ENCODE measurements around the gene OGFR. TPM values are rescaled to one million over a fixed set of nuclear protein-coding genes. Genes with fewer than 3 reads are reported as not detected.

Gene OGFR
- total RNA-seq, 1 experiment from 2014 or later = 31.0 TPM

DNA sequence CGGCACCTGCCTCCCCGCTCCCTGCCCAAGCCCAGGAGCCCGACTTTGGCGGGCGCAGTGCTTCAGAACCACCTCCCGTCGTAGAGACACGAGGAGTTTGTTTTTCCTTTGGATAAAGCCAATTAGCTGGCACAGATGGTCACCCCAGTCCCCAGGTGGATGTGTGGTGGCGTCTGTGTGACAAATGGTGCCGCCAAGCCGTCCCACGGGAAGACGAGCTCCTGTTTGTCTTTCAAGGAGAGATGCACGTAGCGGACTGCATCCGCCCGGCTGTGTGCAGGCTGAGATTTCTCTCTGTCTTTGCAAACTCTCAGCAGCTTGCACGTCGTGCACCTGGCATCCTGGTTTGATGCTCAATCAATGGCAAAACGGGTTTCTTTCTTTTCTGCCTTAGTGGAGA is 24.4 kb upstream of the OGFR start:
- DNase-seq (ENCODE audit: unreplicated experiment) = no peak
- ChIA-PET CTCF (interaction anchor here (0.7 to 5.5 kb wide), 2 partner anchors 11 to 170 kb away, joined by 3 to 43 read pairs; no protein-coding TSS in a partner anchor), POLR2A (interaction anchor here (1.5 to 2.0 kb wide), 2 partner anchors 11 to 76 kb away, joined by 5 to 7 read pairs; no protein-coding TSS in a partner anchor)
- no TSS peak for BruUV-seq (replicated peaks)
- intact Hi-C loops (cut with micrococcal nuclease) = no loop called here
- Mint-ChIP-seq H3K9me3 (ENCODE audit: unreplicated experiment) (peaks cover 8% of the 10 kb centered on the region), H3K4me3 (ENCODE audit: unreplicated experiment) (no peak overlapping the region), H3K4me1 (ENCODE audit: insufficient read depth, unreplicated experiment) (peaks cover 13% of the 10 kb centered on the region), H3K36me3 (ENCODE audit: insufficient read depth, unreplicated experiment) (no peaks in the 10 kb centered on the region), H3K27me3 (ENCODE audit: insufficient read depth, unreplicated experiment) (no peaks in the 10 kb centered on the region), H3K27ac (ENCODE audit: low read depth, unreplicated experiment) (no peak overlapping the region)
- TF ChIP-seq, protein P1, sequence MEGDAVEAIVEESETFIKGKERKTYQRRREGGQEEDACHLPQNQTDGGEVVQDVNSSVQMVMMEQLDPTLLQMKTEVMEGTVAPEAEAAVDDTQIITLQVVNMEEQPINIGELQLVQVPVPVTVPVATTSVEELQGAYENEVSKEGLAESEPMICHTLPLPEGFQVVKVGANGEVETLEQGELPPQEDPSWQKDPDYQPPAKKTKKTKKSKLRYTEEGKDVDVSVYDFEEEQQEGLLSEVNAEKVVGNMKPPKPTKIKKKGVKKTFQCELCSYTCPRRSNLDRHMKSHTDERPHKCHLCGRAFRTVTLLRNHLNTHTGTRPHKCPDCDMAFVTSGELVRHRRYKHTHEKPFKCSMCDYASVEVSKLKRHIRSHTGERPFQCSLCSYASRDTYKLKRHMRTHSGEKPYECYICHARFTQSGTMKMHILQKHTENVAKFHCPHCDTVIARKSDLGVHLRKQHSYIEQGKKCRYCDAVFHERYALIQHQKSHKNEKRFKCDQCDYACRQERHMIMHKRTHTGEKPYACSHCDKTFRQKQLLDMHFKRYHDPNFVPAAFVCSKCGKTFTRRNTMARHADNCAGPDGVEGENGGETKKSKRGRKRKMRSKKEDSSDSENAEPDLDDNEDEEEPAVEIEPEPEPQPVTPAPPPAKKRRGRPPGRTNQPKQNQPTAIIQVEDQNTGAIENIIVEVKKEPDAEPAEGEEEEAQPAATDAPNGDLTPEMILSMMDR (IDR thresholded peaks at IDR 0.05; ENCODE audit: unreplicated experiment) = no peak

DNA sequence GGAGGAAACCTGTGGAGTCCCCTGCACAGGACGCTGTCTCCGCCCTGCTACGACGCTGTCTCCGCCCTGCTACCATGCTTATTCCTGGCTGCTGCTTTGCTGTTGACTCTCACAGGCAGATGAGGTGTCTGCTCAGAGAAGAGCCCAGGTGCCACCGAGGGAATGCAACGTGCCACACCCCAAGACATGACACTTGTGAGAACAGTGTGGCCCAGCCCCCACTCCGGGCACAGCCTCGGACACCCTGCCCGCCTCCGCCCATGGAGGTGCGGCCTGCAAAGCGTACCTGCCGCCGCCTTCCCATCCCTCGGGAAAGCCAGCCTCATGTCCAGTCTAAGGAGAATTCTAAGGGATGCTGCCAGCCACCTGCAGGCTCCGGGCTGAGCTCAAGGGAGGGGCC is 23.9 kb upstream of the OGFR start:
- H3K4me1 Mint-ChIP-seq (ENCODE audit: insufficient read depth, unreplicated experiment) = peaks cover 10% of the 10 kb centered on the region
- no peaks in the 10 kb centered on the region for H3K27me3 Mint-ChIP-seq (ENCODE audit: insufficient read depth, unreplicated experiment)
- TF ChIP-seq, protein P1 (IDR thresholded peaks at IDR 0.05; ENCODE audit: unreplicated experiment) = no peak
- H3K9me3 Mint-ChIP-seq (ENCODE audit: unreplicated experiment) = peaks cover 8% of the 10 kb centered on the region
- ChIA-PET CTCF (interaction anchor here (0.6 to 5.5 kb wide), 2 partner anchors 10 to 1211 kb away, joined by 4 to 43 read pairs; no protein-coding TSS in a partner anchor), POLR2A (interaction anchor here (1.5 to 2.0 kb wide), 2 partner anchors 10 to 77 kb away, joined by 5 to 7 read pairs; no protein-coding TSS in a partner anchor)
- no peak for DNase-seq (ENCODE audit: unreplicated experiment)
- no TSS peak for BruUV-seq (replicated peaks)
- intact Hi-C loops (cut with micrococcal nuclease) = no loop called here
- no peak overlapping the region for H3K4me3 Mint-ChIP-seq (ENCODE audit: unreplicated experiment)
- no peaks in the 10 kb centered on the region for H3K36me3 Mint-ChIP-seq (ENCODE audit: insufficient read depth, unreplicated experiment)
- no peak overlapping the region for H3K27ac Mint-ChIP-seq (ENCODE audit: low read depth, unreplicated experiment)

DNA sequence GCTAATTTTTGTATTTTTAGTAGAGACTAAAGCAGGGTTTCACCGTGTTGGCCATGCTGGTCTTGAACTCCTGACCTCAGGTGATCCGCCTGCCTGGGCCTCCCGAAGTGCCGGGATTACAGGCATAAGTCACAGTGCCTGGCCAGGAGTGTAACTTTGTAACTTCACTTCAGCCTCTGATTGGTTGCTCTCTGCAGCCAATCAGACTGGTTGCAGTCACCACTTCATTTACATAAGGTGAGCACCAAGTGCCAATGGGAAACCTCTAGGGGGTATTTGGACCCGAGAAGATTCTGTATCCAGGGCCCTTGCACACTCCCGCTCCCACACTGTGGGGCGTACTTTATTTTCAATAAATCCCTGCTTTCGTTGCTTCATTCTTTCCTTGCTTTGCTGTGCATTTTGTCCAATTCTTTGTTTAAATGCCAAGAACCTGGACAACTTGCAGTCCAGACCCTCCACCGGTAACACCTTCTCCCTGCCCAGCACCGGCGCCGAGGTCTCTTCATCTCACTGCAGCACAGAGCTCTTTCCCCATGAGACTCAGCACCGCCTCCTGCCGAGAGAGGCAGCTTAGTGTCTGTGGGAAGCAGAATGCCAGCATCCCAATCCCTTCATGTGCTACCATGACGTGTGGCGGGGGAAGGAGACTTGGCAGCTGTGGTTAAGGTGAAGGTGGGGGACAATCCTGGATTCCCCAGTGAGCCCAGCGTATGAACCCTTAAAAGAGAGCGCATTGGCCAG is 22.3 kb upstream of the OGFR start:
- no peak overlapping the region for H3K27ac Mint-ChIP-seq (ENCODE audit: low read depth, unreplicated experiment)
- POLR2A ChIA-PET = interaction anchor here (0.9 to 1.1 kb wide), 2 partner anchors 14 to 79 kb away, joined by 3 to 4 read pairs; partner anchors contain the start of gene MRGBP
- intact Hi-C loops (cut with micrococcal nuclease) = no loop called here
- no peak overlapping the region for H3K4me3 Mint-ChIP-seq (ENCODE audit: unreplicated experiment)
- TF ChIP-seq, protein P1 (IDR thresholded peaks at IDR 0.05; ENCODE audit: unreplicated experiment) = no peak
- CTCF ChIA-PET = interaction anchor here (0.7 to 5.5 kb wide), 3 partner anchors 9 to 78 kb away, joined by 4 to 43 read pairs (median 6); no protein-coding TSS in a partner anchor
- H3K27me3 Mint-ChIP-seq (ENCODE audit: insufficient read depth, unreplicated experiment) = no peaks in the 10 kb centered on the region
- BruUV-seq (replicated peaks) = no TSS peak
- peaks cover under 1% of the 10 kb centered on the region for H3K4me1 Mint-ChIP-seq (ENCODE audit: insufficient read depth, unreplicated experiment)
- peaks cover under 1% of the 10 kb centered on the region for H3K9me3 Mint-ChIP-seq (ENCODE audit: unreplicated experiment)
- H3K36me3 Mint-ChIP-seq (ENCODE audit: insufficient read depth, unreplicated experiment) = no peaks in the 10 kb centered on the region
- no peak for DNase-seq (ENCODE audit: unreplicated experiment)

DNA sequence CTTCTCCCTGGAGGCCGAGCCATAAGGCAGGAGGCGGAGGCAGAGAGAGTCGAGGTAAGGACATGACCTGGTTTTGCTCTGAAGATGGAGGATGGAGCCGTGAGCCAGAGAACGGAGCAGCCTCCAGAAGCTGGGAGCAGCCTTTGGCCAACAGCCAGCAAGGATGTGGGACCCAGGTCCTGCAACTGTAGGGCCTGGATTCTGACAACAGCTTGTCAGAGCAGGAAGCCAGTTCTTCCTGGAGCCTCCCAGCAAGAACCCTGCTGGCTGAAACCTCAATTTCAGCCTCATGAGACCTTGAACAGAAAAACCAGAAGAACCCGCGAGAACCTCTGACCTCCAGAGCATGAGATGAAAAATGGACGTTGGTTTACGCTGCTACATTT is 21.7 kb upstream of the OGFR start:
- no TSS peak for BruUV-seq (replicated peaks)
- intact Hi-C loops (cut with micrococcal nuclease) = no loop called here
- no peaks in the 10 kb centered on the region for H3K27me3 Mint-ChIP-seq (ENCODE audit: insufficient read depth, unreplicated experiment)
- no peak overlapping the region for H3K27ac Mint-ChIP-seq (ENCODE audit: low read depth, unreplicated experiment)
- no peaks in the 10 kb centered on the region for H3K4me1 Mint-ChIP-seq (ENCODE audit: insufficient read depth, unreplicated experiment)
- no peak overlapping the region for H3K4me3 Mint-ChIP-seq (ENCODE audit: unreplicated experiment)
- TF ChIP-seq, protein P1 (IDR thresholded peaks at IDR 0.05; ENCODE audit: unreplicated experiment) = no peak
- H3K36me3 Mint-ChIP-seq (ENCODE audit: insufficient read depth, unreplicated experiment) = no peaks in the 10 kb centered on the region
- ChIA-PET POLR2A (no interaction called here), CTCF (interaction anchor here (0.7 to 5.5 kb wide), 3 partner anchors 8 to 79 kb away, joined by 4 to 43 read pairs (median 6); no protein-coding TSS in a partner anchor)
- no peaks in the 10 kb centered on the region for H3K9me3 Mint-ChIP-seq (ENCODE audit: unreplicated experiment)
- no peak for DNase-seq (ENCODE audit: unreplicated experiment)
